ENCODE results near the gene ZNHIT1. TPM values are rescaled to one million over a fixed set of nuclear protein-coding genes. Genes with fewer than 3 reads are reported as not detected.

The ZNHIT1 gene
- total and polyA plus RNA-seq, 2 of the 8 experiments (the other 6 are each of a cell fraction or from before 2014, with no cell fraction given): 38.2 to 61.7 TPM

- TF ChIP-seq POLR2AphosphoS5 (IDR thresholded peaks at IDR 0.05; ENCODE audit: low read depth, low read length) (no peak), BACH1 (IDR thresholded peaks at IDR 0.05; ENCODE audit: low read length) (no peak), SP1 (IDR thresholded peaks at IDR 0.05; ENCODE audit: low read depth, low read length) (no peak)
Measured at GRCh38 chr7:101168412-101169049, 49.4 kb upstream of the ZNHIT1 start (continued).
